Measurements from ENCODE around the gene PAFAH1B1. TPM values are rescaled to one million over a fixed set of nuclear protein-coding genes. Genes with fewer than 3 reads are reported as not detected.

Gene PAFAH1B1
- total RNA-seq, 1 experiment from 2014 or later: 114 TPM

DNA sequence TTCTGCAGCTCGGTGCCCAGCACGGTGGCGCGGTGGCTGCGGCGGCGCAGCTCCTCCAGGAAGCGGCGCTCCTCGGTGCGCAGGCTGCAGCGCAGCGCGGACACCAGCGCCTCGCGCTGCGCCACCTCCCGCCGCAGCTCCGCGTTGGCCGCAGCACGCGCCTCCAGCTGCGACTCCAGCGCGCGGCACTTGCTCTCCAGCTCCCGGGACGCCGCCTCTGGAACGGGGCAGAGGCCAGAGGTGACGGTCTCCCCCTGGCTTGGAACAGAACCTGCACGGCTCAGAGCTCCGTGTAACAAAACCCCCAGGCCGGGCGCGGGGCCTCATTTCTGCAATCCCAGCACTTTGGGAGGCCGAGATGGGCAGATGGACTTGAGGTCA lies 131.3 kb downstream of the PAFAH1B1 start (continued):
- TF ChIP-seq, protein P1, sequence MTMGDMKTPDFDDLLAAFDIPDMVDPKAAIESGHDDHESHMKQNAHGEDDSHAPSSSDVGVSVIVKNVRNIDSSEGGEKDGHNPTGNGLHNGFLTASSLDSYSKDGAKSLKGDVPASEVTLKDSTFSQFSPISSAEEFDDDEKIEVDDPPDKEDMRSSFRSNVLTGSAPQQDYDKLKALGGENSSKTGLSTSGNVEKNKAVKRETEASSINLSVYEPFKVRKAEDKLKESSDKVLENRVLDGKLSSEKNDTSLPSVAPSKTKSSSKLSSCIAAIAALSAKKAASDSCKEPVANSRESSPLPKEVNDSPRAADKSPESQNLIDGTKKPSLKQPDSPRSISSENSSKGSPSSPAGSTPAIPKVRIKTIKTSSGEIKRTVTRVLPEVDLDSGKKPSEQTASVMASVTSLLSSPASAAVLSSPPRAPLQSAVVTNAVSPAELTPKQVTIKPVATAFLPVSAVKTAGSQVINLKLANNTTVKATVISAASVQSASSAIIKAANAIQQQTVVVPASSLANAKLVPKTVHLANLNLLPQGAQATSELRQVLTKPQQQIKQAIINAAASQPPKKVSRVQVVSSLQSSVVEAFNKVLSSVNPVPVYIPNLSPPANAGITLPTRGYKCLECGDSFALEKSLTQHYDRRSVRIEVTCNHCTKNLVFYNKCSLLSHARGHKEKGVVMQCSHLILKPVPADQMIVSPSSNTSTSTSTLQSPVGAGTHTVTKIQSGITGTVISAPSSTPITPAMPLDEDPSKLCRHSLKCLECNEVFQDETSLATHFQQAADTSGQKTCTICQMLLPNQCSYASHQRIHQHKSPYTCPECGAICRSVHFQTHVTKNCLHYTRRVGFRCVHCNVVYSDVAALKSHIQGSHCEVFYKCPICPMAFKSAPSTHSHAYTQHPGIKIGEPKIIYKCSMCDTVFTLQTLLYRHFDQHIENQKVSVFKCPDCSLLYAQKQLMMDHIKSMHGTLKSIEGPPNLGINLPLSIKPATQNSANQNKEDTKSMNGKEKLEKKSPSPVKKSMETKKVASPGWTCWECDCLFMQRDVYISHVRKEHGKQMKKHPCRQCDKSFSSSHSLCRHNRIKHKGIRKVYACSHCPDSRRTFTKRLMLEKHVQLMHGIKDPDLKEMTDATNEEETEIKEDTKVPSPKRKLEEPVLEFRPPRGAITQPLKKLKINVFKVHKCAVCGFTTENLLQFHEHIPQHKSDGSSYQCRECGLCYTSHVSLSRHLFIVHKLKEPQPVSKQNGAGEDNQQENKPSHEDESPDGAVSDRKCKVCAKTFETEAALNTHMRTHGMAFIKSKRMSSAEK (CRISPR knock-in tag; IDR thresholded peaks at IDR 0.05; ENCODE audit: borderline replicate concordance): no peak
- TF ChIP-seq MYBL2 (CRISPR knock-in tag; IDR thresholded peaks at IDR 0.05): peak; percentile 89; the same call in 1 of the 2 replicates
- TF ChIP-seq, protein P2, sequence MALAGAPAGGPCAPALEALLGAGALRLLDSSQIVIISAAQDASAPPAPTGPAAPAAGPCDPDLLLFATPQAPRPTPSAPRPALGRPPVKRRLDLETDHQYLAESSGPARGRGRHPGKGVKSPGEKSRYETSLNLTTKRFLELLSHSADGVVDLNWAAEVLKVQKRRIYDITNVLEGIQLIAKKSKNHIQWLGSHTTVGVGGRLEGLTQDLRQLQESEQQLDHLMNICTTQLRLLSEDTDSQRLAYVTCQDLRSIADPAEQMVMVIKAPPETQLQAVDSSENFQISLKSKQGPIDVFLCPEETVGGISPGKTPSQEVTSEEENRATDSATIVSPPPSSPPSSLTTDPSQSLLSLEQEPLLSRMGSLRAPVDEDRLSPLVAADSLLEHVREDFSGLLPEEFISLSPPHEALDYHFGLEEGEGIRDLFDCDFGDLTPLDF (CRISPR knock-in tag; IDR thresholded peaks at IDR 0.05): peak; percentile 91
- no peak for TF ChIP-seq NFYB (CRISPR knock-in tag; conservative IDR thresholded peaks at IDR 0.05; ENCODE audit: low read depth)
- peak; percentile 96 for TF ChIP-seq TP53 (CRISPR knock-in tag; IDR thresholded peaks at IDR 0.05)
- peak; percentile 66; the same call in 1 of the 2 replicates for TF ChIP-seq SMAD3 (CRISPR knock-in tag; IDR thresholded peaks at IDR 0.05; ENCODE audit: borderline replicate concordance)
- TF ChIP-seq KAT7 (CRISPR knock-in tag; IDR thresholded peaks at IDR 0.05; ENCODE audit: borderline replicate concordance): 0 out of 2 replicates have a peak, but pooled peaks have one; percentile 46
- TF ChIP-seq, protein P3, sequence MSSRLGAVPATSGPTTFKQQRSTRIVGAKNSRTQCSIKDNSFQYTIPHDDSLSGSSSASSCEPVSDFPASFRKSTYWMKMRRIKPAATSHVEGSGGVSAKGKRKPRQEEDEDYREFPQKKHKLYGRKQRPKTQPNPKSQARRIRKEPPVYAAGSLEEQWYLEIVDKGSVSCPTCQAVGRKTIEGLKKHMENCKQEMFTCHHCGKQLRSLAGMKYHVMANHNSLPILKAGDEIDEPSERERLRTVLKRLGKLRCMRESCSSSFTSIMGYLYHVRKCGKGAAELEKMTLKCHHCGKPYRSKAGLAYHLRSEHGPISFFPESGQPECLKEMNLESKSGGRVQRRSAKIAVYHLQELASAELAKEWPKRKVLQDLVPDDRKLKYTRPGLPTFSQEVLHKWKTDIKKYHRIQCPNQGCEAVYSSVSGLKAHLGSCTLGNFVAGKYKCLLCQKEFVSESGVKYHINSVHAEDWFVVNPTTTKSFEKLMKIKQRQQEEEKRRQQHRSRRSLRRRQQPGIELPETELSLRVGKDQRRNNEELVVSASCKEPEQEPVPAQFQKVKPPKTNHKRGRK (CRISPR knock-in tag; IDR thresholded peaks at IDR 0.05; ENCODE audit: borderline replicate concordance): no peak
- TF ChIP-seq, protein P4, sequence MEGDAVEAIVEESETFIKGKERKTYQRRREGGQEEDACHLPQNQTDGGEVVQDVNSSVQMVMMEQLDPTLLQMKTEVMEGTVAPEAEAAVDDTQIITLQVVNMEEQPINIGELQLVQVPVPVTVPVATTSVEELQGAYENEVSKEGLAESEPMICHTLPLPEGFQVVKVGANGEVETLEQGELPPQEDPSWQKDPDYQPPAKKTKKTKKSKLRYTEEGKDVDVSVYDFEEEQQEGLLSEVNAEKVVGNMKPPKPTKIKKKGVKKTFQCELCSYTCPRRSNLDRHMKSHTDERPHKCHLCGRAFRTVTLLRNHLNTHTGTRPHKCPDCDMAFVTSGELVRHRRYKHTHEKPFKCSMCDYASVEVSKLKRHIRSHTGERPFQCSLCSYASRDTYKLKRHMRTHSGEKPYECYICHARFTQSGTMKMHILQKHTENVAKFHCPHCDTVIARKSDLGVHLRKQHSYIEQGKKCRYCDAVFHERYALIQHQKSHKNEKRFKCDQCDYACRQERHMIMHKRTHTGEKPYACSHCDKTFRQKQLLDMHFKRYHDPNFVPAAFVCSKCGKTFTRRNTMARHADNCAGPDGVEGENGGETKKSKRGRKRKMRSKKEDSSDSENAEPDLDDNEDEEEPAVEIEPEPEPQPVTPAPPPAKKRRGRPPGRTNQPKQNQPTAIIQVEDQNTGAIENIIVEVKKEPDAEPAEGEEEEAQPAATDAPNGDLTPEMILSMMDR (IDR thresholded peaks at IDR 0.05): no peak
- TF ChIP-seq ATF1 (CRISPR knock-in tag; IDR thresholded peaks at IDR 0.05): no peak
- TF ChIP-seq, protein P5, sequence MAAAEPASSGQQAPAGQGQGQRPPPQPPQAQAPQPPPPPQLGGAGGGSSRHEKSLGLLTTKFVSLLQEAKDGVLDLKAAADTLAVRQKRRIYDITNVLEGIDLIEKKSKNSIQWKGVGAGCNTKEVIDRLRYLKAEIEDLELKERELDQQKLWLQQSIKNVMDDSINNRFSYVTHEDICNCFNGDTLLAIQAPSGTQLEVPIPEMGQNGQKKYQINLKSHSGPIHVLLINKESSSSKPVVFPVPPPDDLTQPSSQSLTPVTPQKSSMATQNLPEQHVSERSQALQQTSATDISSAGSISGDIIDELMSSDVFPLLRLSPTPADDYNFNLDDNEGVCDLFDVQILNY (CRISPR knock-in tag; IDR thresholded peaks at IDR 0.05): peak; percentile 95
- TF ChIP-seq NFATC4 (CRISPR knock-in tag; IDR thresholded peaks at IDR 0.05): no peak
- TF ChIP-seq RORB (CRISPR knock-in tag; IDR thresholded peaks at IDR 0.05): no peak
- peak; percentile 67 for TF ChIP-seq SP1 (CRISPR knock-in tag; conservative IDR thresholded peaks at IDR 0.05)
- TF ChIP-seq ZNF138 (CRISPR knock-in tag; conservative IDR thresholded peaks at IDR 0.05): peak; percentile 58; the same call in 1 of the 2 replicates
- TF ChIP-seq, protein P6, sequence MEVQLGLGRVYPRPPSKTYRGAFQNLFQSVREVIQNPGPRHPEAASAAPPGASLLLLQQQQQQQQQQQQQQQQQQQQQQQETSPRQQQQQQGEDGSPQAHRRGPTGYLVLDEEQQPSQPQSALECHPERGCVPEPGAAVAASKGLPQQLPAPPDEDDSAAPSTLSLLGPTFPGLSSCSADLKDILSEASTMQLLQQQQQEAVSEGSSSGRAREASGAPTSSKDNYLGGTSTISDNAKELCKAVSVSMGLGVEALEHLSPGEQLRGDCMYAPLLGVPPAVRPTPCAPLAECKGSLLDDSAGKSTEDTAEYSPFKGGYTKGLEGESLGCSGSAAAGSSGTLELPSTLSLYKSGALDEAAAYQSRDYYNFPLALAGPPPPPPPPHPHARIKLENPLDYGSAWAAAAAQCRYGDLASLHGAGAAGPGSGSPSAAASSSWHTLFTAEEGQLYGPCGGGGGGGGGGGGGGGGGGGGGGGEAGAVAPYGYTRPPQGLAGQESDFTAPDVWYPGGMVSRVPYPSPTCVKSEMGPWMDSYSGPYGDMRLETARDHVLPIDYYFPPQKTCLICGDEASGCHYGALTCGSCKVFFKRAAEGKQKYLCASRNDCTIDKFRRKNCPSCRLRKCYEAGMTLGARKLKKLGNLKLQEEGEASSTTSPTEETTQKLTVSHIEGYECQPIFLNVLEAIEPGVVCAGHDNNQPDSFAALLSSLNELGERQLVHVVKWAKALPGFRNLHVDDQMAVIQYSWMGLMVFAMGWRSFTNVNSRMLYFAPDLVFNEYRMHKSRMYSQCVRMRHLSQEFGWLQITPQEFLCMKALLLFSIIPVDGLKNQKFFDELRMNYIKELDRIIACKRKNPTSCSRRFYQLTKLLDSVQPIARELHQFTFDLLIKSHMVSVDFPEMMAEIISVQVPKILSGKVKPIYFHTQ (CRISPR knock-in tag; IDR thresholded peaks at IDR 0.05): no peak
- TF ChIP-seq, protein P7, sequence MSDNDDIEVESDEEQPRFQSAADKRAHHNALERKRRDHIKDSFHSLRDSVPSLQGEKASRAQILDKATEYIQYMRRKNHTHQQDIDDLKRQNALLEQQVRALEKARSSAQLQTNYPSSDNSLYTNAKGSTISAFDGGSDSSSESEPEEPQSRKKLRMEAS (CRISPR knock-in tag; IDR thresholded peaks at IDR 0.05): peak; percentile 92; the same call in 1 of the 2 replicates
- TF ChIP-seq CBFB (CRISPR knock-in tag; IDR thresholded peaks at IDR 0.05; ENCODE audit: low read depth): no peak; the same call in 1 of the 2 replicates
- TF ChIP-seq HMGA2 (CRISPR knock-in tag; IDR thresholded peaks at IDR 0.05): no peak
- TF ChIP-seq ESRRA (CRISPR knock-in tag; IDR thresholded peaks at IDR 0.05; ENCODE audit: borderline replicate concordance): peak; percentile 93
- no peak for TF ChIP-seq SOX15 (CRISPR knock-in tag; IDR thresholded peaks at IDR 0.05)
- TF ChIP-seq EMX1 (CRISPR knock-in tag; IDR thresholded peaks at IDR 0.05): no peak
- TF ChIP-seq, protein P8, sequence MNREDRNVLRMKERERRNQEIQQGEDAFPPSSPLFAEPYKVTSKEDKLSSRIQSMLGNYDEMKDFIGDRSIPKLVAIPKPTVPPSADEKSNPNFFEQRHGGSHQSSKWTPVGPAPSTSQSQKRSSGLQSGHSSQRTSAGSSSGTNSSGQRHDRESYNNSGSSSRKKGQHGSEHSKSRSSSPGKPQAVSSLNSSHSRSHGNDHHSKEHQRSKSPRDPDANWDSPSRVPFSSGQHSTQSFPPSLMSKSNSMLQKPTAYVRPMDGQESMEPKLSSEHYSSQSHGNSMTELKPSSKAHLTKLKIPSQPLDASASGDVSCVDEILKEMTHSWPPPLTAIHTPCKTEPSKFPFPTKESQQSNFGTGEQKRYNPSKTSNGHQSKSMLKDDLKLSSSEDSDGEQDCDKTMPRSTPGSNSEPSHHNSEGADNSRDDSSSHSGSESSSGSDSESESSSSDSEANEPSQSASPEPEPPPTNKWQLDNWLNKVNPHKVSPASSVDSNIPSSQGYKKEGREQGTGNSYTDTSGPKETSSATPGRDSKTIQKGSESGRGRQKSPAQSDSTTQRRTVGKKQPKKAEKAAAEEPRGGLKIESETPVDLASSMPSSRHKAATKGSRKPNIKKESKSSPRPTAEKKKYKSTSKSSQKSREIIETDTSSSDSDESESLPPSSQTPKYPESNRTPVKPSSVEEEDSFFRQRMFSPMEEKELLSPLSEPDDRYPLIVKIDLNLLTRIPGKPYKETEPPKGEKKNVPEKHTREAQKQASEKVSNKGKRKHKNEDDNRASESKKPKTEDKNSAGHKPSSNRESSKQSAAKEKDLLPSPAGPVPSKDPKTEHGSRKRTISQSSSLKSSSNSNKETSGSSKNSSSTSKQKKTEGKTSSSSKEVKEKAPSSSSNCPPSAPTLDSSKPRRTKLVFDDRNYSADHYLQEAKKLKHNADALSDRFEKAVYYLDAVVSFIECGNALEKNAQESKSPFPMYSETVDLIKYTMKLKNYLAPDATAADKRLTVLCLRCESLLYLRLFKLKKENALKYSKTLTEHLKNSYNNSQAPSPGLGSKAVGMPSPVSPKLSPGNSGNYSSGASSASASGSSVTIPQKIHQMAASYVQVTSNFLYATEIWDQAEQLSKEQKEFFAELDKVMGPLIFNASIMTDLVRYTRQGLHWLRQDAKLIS (CRISPR knock-in tag; IDR thresholded peaks at IDR 0.05; ENCODE audit: borderline replicate concordance): no peak
- peak; percentile 88 for TF ChIP-seq TEAD1 (CRISPR knock-in tag; IDR thresholded peaks at IDR 0.05)

All from WTC11 (cell line).